SHP77 (cell line): Measurements from ENCODE around the gene UBE2O.

Source experiments
- DNase-seq, 2 experiments: peaks; one replicate each; lab custom pipeline; 2025; lab: John Stamatoyannopoulos, UW

Gene UBE2O

GRCh38 chr17:76345377-76345974 is 107.5 kb downstream of the UBE2O start:
- no peak for DNase-seq

- no peak for DNase-seq
Measured at GRCh38 chr17:76343106-76343505, 109.8 kb downstream of the UBE2O start.

- no peak for DNase-seq
Measured at GRCh38 chr17:76341301-76341700, 111.7 kb downstream of the UBE2O start.
